ENCODE measurements around the gene FOXC2. TPM values are rescaled to one million over a fixed set of nuclear protein-coding genes. Genes with fewer than 3 reads are reported as not detected.

Gene FOXC2
- not detected for polyA plus RNA-seq (2012; ENCODE audit: insufficient read depth, insufficient read length, low read depth)

GRCh38 chr16:86566601-86566965 lies at the start of gene FOXC2:
TSS of gene FOXC2 (plus strand) at chr16:86566829. CDS start at chr16:86567336, 507 bp downstream.
- no peak for TF ChIP-seq CTCF (IDR thresholded peaks at IDR 0.05; ENCODE audit: low read depth, low read length)
- Histone ChIP-seq H3K4me3 (ENCODE audit: low read depth, low read length) (no peak within 1 kb of the TSS), H3K27me3 (peaks cover 90% of the 10 kb centered on the region), H3K9me3 (no peaks in the 10 kb centered on the region), H3K36me3 (no peaks in the 10 kb centered on the region), H3K4me1 (no peaks in the 10 kb centered on the region)
- DNase-seq, result peak; percentile 54

- H3K4me1 ChIP-seq, result no peaks in the 10 kb centered on the region
- H3K4me3 ChIP-seq (ENCODE audit: low read depth, low read length), result no peak overlapping the region
- TF ChIP-seq CTCF (IDR thresholded peaks at IDR 0.05; ENCODE audit: low read depth, low read length), result no peak
- H3K27me3 ChIP-seq, result peaks cover 93% of the 10 kb centered on the region
- no peaks in the 10 kb centered on the region for H3K36me3 ChIP-seq
- no peaks in the 10 kb centered on the region for H3K9me3 ChIP-seq
- no peak for DNase-seq
Measured at GRCh38 chr16:86517033-86517432, 49.6 kb upstream of the FOXC2 start.

DNA sequence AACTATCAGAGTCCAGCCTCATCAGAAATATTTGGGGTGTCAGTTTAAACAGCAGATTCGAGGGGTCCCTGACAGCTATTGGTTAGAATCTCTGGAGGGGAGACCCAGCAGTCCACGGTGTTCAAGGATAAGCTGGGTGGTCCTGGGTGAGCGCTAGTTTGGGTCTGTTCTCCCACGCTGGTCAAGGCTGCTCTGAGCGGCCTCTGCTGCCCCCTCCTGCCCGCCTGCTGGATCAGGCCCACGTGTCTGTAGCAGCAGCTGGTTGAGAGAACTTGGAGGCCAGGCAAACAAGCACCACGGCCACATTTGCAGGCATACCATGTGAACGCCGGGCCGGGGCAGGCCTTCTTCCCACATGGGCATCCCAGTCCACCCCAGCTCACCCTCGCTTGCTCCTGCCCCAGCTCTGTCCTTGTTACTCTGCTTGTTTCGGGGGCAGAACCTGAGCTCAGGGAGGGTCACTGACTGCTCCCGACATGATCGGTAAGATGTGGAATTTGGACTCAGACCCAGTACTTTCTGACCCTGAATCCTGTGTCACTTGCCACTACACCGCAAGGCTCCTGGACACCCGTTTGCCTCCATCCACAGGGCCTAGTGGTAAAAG lies 48.9 kb upstream of the FOXC2 start:
- peak; percentile 79 for DNase-seq
- Histone ChIP-seq H3K9me3 (no peaks in the 10 kb centered on the region), H3K4me3 (ENCODE audit: low read depth, low read length) (no peak overlapping the region), H3K4me1 (no peaks in the 10 kb centered on the region), H3K27me3 (peaks cover 86% of the 10 kb centered on the region), H3K36me3 (no peaks in the 10 kb centered on the region)
- TF ChIP-seq CTCF (IDR thresholded peaks at IDR 0.05; ENCODE audit: low read depth, low read length), result peak; percentile 88

- TF ChIP-seq CTCF (IDR thresholded peaks at IDR 0.05; ENCODE audit: low read depth, low read length), result no peak
- no peak for DNase-seq
- H3K4me1 ChIP-seq, result no peaks in the 10 kb centered on the region
- no peak overlapping the region for H3K4me3 ChIP-seq (ENCODE audit: low read depth, low read length)
- H3K27me3 ChIP-seq, result peaks cover 78% of the 10 kb centered on the region
- H3K36me3 ChIP-seq, result no peaks in the 10 kb centered on the region
- H3K9me3 ChIP-seq, result no peaks in the 10 kb centered on the region
Measured at GRCh38 chr16:86519007-86519648, 47.5 kb upstream of the FOXC2 start.

GRCh38 chr16:86519649-86520316 lies 46.8 kb upstream of the FOXC2 start:
- H3K9me3 ChIP-seq, result no peaks in the 10 kb centered on the region
- no peak overlapping the region for H3K4me3 ChIP-seq (ENCODE audit: low read depth, low read length)
- no peaks in the 10 kb centered on the region for H3K4me1 ChIP-seq
- TF ChIP-seq CTCF (IDR thresholded peaks at IDR 0.05; ENCODE audit: low read depth, low read length), result peak; percentile 96
- H3K27me3 ChIP-seq, result peaks cover 78% of the 10 kb centered on the region
- peak; percentile 70 for DNase-seq
- no peaks in the 10 kb centered on the region for H3K36me3 ChIP-seq
